NCI-H1092 (cell line): ENCODE results near the gene SCGB1A1.
"Not testable (repeated sequence)": the region's sequence is repeated elsewhere in the genome, so short reads cannot be mapped to it uniquely, and the experiment has no call there.

Experiments
- DNase-seq: peaks from one replicate; lab custom pipeline; 2025; lab: John Stamatoyannopoulos, UW

Gene SCGB1A1

DNA sequence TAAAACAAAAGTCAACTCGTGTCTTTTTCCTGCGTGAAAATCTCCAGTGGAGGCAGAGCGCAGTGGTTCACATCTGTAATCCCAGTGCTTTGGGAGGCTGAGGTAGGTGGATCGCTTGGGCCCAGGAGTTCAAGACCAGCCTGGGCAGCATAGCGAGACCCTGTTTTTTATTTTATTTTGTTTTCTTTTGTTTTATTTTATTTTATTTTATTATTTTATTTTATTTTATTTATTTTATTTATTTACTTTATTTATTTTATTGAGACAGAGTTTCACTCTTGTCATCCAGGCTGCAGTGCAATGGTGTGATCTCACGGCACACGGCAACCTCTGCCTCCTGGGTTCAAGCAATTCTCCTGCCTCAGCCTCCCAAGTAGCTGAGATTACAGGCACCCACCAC is 31.1 kb downstream of the SCGB1A1 start:
- DNase-seq, result not testable (repeated sequence)

DNA sequence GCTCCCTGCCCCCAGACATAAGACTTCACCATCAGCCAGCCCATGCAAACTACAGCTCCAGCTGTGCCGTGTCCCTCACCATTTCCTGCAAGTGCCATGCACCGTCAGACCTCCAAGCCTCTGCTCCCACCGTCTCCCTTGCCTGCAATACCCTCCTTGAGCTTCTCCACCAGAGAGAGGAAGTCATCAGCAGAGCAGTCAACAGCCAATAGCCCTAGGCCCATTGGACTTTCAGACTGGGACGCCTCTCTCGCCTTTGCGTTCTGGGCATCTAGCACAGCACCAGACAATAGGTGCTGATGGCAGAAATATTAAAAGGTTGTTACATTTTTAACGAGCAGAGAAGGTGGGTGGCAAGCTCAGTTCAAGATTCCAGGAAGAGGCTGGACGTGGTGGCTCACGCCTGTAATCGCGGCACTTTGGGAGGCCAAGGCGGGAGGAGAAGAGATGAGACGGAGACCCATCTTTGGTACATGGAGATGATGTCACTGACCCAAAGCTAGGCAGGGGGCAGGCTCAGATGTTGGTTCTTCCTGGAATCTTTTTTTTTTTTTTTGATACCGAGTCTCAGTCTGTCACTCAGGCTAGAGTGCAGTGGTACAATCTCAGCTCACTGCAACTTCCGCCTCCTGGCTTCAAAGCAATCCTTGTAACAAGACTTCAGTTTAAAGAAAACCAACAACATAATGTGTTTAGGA is 31.9 kb downstream of the SCGB1A1 start:
- no peak for DNase-seq

DNA sequence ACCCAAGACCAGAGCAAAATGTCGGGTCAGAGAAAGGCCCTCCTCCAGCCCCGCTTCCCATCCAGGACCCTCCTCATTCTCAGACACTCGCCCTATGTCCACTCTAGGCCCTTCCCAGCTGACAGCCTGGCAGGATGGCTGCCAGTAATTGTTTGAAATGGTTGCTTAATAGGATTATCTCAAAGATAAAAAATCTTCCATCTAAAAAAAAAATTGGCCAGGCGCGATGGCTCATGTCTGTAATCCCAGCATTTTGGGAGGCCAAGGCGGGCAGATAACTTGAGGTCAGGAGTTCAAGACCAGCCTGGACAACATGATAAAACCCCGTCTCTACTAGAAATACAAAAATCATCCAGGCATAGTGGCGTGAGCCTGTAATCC is 32.4 kb downstream of the SCGB1A1 start:
- no peak for DNase-seq

DNA sequence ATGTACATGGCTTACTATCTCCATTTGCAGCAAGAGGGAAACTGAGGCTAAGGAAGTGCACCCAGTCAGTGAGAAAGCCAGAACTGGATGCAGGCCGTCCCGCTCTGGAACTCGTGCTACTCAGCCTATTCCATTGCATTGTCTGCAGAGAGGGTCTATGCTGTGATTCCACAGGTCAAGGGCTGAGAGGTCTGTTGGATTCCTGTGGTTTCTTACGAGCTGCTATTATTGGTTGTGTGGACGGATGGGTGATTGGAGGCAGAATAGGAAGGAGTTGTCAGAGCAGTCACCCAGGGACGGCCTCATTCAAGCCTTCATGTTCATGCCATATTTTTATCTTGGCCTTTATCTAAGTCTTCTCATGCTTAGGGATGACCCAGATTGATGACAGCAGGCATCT is 33.4 kb downstream of the SCGB1A1 start:
- no peak for DNase-seq

DNA sequence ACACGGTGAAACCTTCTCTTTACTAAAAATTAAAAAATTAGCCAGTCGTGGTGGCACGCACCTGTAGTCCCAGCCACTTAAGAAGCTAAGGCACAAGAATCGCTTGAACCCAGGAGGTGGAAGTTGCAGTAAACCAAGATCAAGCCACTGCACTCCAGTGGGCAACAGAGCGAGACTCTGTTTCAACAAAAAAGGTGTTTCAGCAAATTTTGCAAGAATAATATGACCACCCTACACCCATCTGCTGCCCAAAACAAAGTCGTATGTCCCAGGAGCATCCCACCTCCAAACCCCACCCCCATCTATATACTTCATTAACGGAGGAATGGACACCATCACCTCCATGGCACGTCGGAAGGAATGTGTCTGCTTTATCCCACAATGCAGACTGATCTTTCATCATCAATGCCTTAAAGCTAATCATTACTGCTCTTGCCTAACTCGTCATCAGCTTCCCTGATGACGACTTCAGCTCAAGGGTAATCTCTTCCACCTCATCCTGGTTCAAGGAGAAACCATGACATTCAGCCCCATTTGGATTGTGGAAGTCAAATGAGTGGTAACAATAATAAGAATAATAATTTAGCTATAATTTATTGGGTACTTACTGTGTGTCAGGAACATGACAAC is 34.1 kb downstream of the SCGB1A1 start:
- no peak for DNase-seq

DNA sequence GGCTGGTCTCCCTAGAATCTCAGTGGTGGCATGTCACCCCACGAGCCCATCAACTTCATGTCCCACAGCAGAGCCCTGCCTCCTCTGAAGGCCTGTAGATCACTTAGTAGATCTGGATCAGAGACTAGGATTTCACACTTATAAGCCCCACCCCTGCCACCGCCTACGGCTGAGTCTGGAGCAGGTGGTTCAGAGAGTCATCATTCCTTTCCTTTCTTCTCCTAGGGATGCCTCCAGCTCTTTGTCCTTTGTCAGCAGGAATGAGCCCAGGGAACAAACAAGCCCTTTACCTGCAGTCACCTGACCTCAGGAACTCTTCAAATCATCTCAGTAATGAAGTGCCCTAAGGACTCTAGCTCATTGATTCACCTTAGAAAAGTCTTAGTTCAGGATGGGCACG is 37.8 kb downstream of the SCGB1A1 start:
- DNase-seq, result no peak

DNA sequence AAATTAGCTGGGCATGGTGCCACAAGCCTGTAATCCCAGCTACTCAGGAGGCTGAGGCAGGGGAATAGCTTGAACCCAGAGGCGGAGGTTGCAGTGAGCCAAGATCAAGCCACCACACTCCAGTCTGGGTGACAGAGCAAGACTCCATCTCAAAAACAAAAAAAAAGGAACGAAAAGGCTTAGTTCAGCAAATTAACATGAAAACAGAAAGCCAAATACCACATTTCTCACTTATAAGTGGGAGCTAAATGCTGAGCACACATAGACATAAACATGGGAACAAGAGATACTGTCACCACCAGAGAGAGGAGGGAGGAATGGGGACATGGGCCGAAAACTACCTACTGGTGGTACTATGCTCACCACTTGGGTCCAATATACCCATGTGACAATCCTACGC is 38.6 kb downstream of the SCGB1A1 start:
- DNase-seq, result no peak

DNA sequence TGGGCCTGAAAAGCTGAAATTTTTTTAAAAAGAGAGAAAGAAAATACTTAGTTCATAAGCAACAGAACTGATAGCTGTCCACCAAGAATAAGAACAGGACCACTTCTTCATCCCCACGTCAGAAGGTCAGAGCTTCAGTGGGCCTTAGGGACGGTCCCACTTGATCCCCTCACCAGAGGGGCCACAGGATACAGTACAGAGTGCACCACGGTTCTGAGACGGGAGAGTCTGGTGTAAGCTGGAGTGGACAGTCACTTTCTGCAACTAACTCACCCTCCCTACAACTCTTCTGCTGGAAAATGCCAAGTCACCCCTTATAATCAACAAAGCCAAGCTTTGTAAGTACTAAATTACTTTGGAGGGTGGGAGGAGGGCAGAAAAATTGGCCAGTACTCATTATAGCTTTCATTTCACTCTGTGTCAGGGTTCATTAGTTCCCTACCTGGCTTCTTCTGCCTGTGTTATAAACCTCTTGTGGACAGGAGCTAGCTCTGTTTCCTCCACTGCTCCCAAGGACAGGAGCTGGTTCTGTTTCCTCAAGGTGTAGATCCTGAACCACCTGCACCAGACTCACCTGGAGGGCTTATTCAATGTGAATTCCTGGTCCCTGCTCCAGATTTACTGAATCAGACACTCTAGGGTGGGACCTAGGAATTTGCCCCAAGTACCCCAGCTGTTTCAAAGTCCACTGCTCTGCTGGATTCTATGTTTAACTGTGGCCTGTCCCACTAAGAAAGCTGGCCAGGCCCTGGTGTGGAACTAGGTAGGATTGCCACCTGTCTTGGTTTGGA is 39.6 kb downstream of the SCGB1A1 start:
- no peak for DNase-seq

DNA sequence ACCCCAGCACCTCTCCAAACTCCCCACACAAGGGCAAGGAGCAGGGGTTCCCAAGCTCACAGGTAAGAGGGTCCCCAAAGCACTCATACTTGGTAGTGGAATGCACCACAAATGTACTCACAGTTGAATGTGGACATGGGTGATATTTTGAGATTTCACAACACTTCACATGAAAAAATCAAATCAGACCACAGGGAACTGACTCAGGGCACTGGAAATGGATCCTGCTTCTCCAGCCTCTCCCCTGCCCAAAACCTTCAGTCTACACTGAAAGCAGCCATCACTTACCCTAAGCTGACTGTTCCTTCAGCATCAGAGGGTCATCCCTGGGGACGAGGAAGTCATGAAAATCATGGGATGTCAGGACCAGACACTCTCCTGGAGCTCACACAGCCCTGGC is 40.2 kb downstream of the SCGB1A1 start:
- no peak for DNase-seq

DNA sequence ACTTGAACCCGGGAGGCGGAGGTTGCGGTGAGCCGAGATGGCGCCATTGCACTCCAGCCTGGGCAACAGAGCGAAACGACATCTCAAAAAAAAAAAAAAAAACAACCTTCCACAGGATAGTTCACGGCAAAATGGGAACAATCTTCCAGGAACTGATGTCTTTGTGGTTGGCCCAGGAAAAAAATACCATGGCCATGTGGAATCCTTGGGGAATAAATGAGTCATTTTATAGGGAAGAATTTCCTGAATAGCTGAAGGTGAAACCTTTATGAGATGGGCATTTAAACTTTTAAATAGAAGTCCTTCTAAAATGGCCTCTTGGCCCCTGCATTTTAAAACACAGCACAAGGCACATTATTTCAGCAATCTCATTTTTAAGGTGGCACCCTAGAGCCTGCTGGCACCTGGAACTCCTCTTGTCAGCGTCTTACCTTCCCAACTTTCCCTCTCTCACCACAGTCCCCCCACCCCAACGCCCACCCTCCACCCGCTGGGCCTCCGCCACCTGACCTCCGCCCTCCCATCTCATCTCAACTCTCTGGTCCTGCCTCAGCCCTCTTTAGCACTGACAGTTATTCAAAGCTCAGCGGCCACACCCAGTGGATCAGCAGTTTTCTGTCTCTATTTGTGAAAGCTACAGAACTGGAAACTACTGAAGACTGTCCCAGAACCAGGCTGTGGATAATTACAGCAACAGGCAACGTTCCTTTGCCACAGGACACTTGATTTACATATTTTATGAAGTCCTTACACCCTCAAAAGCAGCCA is 43.1 kb downstream of the SCGB1A1 start:
- no peak for DNase-seq

DNA sequence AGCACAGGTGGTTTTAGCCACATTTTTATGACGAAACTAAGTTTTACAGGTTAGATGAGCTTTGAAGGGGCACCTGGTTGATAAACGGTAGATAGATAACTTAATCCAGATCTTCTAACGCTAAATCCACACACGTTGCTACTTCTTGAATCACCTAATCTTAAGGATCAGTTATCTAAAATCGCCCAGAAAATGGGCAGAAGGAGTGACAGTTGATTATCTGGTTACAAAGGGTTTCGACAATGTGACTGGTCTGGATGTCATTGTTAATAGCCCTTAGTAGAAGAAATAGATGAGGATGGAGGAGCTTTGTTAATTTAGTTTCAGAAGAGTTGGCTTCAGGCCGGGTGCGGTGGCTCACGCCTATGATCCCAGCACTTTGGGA is 43.7 kb downstream of the SCGB1A1 start:
- no peak for DNase-seq

DNA sequence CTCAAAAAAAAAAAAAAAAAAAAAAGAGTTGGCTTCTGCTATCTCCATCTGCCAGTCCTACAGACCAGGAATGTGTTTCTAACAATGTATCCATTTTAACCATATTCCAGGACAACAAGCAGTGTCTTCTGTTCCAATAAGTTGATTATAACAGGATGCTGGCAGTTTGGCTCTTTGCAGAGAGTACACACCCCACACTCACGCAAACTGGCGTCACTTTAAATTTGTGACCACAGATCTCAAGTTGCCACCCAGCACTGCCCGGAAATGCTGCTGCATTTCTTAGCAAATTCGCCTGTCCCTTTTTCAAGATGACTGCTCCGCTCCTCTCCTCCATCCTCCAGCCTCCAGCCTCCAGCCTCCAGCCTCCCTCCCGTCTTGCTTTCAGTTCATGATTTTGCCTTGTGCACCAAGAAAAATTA is 44.3 kb downstream of the SCGB1A1 start:
- no peak for DNase-seq

DNA sequence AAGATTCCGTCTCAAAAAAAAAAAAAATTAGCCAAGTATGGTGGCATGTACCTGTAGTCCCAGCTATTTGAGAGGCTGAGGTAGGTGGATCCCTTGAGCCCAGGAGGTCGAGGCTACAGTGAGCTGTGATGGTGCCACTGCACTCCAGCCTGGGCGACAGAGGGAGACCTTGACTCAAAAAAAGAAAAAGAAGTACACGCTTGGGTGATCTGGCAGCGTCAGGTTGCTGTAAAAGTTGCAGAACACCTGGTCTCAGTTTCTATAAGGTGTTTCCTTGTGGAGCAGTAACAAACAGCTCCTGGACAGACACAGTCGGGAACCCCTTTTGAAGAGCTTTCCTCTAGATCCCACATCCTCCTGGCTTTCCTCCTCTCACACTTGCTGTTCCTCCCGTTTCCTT is 45.8 kb downstream of the SCGB1A1 start:
- DNase-seq, result no peak

DNA sequence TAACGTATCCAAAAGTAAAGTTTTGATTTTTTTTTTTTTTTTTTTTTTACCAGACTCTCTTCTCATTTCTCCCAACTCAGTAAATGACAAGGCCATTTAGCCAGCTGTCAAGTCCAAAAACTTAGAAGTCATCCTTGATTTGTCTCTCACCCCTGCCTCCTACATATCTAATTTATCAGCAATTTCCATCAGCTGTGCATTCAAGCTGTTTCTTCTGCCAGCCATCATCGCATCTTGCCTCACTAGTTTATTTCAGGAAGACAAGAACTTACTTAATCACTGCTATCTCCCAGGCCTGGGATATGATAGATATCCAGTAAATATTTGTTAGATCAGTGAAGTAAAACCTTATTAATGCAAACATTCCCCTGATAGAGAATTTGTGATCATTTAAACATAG is 47.6 kb downstream of the SCGB1A1 start:
- DNase-seq, result no peak

DNA sequence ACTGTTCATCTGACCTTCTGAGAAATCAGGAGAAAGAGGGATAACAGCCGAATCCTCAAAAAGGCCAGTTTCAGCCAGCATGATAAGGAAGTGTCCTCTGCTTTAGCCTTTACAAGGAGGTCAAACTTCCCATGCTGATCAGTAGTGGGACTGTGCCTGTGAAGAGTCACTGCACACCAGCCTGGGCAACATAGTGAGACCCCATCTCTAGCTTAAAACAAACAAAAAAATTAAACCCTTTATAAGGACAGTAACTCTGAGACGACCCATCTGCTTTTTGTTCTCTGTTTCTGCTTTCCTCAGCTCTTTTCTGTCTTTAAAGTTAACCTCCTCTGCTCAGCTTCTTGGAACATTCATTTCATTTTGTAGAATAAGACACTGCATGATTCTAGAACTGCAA is 49.7 kb downstream of the SCGB1A1 start:
- DNase-seq, result no peak

DNA sequence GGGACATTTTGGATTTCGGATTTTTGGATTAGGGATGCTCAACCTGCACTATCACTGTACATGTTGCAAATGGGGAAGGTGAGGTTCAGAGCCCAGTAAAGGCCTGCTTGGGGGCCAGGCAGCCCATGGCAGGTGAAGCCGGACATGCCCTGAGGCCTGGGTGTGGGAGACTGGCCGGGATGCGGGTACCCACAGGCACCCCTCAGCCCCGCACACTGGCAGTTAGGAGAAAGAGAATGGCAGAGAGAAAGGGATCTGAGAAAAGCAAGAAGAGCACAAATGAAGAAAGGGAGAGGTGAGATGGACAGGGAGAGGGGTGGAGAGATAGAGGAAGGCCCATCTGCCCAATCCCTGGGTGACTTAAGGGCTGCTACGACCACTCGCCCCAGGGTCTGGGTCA is 52.8 kb downstream of the SCGB1A1 start:
- DNase-seq, result no peak

DNA sequence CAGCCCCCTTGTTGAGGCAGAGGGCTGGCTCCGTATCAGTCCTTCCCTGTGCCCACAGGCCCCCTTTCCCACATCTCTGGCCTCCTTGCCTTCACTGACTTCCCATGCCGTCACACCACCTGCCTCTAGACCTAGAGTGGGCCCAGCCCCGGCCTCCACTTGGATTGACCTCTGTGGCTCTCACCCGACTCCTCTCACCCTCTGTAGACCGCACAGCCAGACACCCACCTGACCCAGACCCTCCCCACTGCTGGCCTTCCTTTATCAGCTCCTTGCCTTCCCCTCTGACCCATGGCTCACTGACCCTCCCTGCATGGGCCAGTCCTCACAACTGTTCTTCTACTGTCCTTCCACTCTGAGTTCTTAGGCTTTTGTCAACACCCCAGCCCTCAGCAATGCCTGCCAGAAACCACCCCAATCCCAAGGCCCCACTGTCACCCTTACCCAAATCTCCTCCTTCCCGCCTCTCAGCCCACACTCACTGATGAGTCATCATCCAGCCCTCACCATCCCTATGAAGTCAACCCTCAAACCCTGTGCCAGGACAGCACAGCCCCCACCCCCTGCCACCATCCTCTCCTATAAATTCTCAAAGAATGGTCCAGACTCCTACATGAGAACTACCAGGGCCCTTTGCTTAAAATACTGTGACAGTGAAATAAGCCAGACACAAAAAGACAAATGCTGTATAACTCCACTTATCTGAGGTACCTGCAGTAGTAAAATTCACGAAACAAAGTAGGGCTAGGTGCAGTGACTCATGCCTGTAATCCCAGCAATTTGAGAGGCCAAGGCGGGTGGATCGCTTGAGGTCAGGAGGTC is 53.4 kb downstream of the SCGB1A1 start:
- no peak for DNase-seq
